GM18499 (cell line): Measurements from ENCODE around the gene IGF2.
"Not testable (repeated sequence)": the region's sequence is repeated elsewhere in the genome, so short reads cannot be mapped to it uniquely, and the experiment has no call there.

Experiments
- ATAC-seq: cut with Tn5 transposase; IDR thresholded peaks from one replicate; pipeline ENCODE4 v1.9.1; 2021; ENCODE audit warnings: moderate number of reproducible peaks; ENCODE audit not compliant: insufficient read depth, unreplicated experiment

Gene IGF2

DNA sequence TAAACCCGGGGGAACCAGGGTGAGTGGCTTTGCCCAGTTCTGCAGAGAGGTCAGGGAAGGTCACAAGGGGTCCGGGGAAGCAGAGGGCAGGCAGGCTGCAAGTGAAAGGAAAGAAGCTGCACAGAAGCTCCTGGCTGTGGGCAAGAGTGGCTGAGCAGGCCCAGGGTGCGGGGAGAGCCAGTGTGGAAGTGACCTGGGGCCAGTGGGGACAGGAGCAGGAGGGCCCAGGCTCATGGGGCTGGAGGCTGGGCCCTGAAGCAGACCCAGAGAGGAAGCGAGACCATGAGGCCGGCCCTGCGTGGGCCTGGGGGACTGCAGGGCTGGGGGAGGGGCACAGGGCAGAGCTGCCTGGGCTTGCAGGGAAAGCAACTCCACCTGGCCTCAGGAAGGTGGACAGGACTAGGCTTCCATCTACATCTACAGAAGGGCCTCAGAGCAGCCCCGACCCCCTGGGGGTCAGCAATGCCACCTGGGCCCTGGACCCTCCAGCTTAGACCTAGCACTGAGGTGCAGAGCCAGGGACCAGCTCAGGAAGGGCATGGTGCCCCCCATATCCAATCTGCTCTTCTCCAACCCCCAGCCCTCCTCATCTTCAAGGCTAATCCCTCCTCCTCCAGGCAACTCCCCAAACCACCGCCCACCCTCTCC is 11.6 kb downstream of the IGF2 start:
- ATAC-seq, result no peak

DNA sequence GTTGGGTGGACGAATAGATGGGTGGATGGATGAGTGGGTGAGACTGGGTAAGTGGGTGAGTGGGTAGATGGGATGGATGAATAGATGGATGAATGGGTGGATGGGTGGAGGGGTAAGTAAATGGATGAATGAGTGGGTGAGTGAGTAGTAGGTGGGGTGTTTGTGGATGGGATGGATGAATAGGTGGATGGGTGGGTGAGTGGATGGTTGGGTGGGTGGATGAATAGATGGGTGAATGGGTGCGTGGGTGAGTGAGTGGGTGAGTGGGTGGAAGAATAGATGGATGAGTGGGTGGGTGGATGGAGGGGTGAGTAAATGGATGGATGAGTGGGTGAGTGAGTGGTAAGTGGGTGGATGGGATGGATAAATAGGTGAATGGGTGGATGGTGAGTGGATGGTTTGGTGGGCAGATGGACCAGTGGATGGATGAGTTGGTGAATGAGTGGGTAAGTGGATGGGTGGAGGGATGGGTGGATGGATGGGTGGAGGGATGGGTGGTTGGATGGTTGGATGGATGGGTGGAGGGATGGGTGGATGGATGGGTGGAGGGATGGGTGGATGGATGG is 12.6 kb downstream of the IGF2 start:
- ATAC-seq, result no peak

DNA sequence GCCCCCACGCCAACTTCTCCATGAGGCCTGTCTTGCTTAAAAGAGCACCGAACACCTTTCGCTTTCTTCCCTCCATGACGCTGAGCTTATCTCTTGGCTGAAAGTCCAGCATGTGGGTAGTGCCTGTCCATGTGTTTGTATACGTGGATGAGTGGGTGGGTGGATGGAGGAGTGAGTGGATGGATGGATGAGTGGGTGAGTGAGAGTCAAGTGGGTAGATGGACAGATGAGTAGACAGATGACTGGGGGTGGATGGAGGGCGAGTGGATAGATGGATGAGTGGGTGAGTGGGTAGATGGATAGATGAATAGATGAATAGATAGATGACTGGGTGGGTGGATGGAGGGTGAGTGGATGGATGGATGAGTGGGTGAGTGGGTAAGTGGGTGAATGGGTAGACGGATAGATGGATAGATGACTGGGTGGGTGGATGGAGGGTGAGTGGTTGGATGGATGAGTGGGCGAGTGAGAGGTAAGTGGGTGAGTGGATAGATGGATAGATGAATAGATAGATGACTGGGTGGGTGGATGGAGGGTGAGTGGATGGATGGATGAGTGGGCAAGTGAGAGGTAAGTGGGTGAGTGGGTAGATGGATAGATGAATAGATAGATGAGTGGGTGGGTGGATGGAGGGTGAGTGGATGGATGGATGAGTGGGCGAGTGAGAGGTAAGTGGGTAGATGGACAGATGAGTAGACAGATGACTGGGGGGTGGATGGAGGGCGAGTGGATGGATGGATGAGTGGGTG is 14.3 kb downstream of the IGF2 start:
- not testable (repeated sequence) for ATAC-seq

DNA sequence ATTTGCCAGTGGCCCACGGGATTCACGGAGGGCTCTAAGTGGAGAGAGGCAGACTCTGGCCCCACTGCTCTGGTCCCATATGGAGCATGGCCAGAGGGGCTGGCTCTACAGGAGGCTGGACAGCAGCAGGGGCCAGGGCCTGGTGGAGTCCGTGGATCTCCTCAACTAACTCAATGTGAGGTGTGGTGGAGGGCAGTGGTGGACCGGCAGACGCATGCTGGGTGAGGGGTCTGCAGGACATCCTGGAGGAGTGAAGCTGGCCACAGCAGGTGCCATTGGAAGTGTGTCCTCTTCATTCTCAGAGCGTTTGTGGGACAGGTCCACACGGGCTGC is 15.6 kb downstream of the IGF2 start:
- no peak for ATAC-seq

DNA sequence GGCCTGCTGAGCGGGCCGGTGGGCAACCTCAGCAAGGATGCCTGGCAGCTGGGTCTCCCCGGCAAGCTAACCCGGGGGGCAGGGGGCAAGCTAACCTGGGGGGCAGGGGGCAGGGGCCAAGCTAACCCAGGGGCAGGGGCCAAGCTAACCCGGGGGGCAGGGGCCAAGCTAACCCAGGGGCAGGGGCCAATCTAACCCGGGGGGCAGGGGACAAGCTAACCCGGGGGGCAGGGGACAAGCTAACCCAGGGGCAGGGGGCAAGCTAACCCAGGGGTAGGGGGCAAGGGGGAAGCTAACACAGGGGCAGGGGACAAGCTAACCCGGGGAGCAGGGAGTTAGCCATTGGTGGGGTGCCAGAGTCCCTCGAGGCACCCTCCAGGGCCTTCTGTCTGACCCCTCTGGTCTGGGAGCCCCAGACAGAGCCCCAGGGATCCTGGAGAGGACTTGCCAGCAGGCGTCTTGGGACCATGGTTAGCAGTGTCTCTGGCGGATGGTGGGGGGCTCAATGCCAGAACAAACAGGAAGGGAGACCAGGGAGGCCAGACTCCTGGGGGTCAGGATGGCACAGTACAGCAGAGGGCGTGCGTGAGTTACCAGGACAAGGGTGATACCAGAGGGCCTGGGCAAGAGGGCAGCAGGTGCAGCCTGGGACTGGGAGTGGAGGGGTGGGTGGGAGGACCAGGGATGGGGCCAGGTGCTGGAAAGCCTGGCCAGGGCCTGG is 16.1 kb downstream of the IGF2 start:
- ATAC-seq, result no peak

DNA sequence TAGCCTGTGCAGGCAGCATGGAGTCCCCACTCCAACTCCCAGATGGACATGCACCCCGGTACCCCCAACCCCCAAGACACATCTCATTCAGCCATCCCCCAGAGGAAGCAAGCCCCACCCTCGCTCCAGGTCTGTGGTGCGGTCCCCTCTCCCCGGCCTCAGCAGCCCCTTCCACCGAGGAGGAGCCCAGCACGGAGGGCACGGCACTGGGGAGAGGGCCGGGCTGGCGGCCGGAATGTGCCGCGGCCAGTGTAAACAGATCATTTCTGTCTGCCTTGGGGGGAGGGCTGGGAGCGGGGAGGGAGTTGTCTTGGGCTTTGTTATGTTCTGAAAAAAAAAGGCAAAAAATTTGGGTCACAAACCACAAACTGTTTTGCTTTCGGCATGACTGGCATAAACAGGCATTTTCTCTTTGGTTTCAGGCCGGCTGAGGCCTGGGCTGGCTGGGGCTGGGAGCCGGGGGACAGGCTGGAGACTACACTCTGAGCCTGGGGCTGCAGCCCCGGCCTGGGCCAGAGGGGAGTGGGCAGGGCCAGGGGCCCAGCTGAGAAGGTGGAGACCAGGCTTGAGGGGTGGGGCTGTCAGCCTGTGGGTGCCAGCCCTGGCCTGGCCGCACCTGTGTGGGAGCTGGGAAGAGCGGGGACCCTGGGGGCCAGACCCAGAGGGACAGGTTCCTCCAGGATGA is 16.8 kb downstream of the IGF2 start:
- ATAC-seq, result no peak

DNA sequence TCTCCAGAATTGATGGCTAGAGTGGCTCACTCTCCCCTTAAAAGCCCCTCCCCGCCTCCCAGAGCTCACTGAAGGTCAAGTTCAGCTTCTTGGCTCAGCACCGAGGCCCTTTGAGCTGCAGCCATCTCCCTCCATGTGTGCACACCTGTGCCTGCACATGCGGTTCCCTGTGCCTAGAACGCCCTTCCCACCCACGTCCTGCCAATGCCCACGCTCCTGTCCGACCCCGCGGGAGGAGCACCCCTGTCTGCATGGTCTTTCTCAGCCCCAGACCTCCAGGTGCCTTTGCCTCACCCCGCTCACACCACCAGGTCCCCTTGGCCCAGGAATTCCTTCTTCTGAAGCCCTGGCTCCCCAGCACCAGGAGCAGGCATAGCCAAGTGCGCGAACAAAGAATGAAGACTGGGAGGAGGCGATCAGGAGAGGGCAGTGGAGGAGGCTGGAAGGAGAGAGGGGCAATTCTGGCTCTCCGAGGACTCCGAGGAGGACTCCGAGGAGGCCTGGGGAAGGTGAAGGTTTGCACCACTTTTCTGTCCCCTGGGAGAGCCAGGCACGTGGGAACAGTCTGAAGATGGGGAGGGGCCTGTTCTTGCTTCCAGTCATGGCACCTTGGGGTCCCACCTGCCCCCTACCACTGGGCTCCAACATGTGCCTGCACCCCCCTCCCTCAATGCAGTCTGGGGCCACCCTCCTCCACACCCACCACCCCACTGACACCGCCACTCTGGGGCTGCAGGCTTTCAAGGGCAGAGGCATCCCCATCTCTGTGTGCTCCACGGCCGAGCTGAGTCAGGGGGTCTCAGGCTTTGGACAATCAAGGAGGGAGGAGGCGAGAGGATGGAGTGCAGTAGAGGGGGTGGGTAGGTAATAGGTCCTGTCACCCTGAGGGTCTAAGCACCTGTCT is 17.7 kb downstream of the IGF2 start:
- no peak for ATAC-seq

DNA sequence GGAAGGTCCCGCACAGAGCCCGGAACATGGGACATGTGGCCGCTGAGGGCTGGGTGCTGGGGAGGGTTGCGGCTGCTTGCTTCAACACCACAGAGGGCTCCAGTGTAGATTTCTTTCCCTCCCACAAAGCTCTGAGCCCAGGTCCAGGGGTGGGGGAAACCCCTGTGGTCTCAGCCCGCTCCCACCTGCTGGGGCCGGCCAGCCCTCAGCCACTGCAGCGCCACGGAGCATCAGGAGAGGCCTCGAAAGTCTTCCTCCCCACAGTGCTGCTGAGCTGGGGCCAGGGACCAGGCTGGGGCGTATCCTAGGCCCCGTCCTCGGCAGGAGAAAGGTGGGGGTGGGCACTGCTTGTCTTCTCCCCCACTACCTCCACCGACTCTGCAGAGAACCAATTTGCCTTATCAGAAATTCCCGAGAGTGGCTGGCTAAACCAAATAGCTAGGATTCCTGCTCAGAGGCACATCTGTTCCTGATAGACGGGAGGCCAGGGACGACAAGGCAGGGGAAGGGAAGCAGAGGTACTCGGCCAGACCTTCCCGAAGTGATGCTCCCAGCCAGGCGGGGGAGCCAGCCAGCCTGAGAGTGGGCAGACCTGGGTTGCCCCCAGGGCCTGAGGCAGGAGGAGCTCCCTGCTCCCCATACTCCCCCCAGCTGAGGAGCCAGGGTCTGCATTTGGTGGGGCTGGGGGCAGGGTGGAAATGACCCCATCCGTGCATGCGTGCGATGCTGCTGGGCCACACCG is 18.7 kb downstream of the IGF2 start:
- ATAC-seq, result no peak

DNA sequence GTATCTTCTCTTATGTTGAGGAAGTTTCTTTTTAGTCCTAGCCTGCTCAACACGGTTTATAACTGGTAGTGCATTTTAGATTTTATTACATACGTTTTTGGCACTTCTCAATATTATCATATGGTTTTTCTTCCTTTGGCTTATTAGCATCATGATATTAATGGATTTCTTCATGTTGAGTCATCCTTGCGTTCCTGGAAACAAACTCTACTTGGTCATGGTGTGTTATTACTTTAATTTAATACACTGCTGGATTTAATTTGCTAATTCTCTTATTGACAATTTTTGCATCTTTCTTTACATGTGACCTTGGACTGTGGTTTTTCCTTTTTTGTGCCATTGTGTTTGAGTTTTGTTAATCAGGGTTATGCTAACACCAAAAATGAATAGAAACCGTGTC is 20.5 kb downstream of the IGF2 start:
- ATAC-seq, result no peak

DNA sequence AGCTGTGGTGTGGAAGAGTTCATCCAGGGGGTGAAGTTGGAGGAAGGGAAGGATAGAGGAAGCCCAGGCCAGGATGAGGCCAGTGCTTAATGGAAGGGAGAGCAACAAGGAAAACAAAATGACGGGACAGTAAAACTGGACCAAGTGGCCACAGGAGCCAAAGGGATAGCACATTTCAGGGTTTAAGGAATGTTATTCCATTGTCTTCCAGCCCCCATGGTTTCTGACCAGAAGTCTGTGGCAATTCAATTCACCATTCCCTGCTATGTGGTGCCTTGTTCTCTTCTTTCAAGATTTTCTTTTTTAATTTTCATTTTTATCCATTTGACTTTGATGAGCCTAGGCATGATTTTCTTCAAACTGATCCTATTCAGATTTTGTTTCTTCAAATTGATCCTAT is 22.5 kb downstream of the IGF2 start:
- no peak for ATAC-seq

DNA sequence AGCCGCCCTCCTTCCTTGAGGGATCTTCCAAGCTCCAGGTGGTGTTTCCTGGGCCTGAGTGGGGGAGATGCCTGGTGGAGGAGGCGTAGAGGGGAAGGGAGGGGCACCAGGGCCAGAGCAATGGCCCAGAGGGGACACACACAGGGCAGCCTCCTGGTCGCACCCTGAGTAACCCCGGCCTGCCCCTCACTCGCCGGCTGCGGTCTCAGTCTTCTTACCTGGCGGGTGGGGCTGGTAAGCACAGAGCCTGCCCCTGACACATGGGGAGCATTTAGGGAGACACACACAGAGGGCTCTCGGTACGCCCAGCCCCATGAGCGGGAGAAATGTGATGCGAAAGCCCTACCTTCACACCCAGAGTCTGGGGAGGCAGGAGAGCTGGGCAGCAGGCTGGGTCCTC is 23.9 kb downstream of the IGF2 start:
- no peak for ATAC-seq

DNA sequence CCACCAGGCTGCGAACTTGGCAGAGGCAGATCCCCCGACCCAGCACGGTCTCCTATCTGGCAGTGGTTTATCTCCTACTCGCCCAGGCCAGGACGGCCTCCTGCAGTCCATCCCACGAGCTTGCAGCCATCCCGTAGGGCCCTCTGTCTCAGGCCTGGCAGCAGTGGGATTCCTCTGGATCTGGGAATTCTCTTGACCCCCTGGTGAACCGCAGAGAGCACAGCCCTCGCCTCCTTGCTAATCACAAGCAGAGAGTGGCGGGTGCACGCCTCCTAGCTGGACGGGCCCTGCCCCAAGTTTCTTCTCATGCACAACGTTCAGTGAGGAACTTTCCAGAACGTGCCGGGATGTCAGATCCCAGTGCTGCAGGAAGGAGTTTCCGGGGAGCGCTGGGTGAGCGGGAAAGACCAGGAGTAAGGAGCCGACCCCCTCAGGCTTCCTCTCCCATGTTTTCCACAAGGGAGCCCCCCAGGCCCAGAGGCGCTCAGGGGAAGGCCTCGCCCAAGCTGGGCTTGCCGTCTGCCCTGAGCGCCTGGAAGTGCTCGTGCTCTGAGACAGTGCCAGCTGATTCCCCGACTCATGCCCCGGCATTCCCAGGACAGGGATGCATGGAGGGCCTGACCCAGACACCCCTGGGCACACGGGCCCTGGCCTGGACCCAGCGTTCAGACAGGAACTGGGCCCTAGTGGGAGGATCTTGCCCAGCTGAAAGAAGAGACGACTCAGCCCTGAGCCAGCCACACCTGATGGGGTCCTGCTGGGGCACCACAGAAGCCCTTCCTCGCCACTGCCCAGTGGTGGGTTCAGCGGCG is 24.6 kb downstream of the IGF2 start:
- ATAC-seq, result no peak

DNA sequence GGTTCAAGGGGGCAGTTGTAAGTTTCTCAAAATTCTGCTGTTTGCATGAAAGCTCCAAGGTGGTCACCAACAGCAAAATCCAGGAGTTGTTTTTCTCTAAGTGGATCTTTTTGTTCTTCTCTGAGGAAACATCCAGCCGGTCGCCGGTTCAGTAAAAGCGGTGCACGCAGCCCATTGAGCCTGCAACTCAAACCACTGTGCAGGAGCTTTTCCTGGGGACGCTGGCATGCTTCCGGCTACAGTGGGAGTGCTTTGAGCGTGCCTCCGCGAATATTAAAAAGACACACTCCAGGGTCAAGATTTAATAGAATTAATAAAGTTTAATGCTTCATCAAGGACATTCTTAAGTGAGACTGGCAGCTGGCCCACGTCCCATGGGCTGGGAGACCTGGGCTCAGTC is 25.4 kb downstream of the IGF2 start:
- no peak for ATAC-seq

DNA sequence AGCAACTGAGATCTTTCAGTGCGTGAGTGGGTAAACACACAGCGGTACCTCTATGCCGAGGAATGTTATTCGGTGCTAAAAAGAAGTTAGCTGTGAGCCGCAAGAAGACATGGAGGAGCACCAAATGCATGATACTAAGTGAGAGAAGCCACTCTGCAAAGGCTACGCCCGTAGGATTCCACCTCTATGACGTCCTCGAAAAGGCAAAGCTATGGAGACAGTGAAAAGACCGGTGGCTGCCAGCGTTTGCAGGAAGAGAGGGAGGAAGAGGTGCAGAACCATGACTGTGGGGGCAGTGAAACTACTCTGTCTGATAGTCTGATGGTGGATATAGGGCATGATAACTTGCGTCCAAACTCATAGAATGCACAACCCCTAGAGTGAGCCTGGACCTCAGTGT is 28.7 kb downstream of the IGF2 start:
- no peak for ATAC-seq

DNA sequence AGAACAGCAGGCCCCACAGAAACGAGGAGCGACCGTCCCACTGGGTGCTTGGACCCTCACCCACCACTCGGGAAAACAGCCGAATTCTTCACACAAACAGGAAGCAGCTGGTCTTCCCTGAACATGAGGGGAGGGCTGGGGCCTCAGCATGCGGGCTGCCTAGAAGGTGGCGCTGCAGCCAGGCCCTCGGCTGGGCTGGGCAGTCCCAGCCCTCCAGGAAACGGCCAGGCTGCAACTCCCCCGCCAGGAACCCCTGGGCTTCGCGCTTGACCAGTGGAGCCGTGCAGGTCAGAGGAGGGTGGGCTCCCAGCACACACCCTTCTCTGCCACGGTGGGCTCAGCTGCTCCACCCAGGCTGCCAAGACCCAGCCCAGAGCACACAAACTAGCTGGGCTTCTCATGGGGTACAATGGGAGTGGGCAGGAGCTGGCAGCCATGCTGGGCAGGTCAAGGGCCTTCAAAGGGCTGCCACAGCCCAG is 29.6 kb downstream of the IGF2 start:
- no peak for ATAC-seq

DNA sequence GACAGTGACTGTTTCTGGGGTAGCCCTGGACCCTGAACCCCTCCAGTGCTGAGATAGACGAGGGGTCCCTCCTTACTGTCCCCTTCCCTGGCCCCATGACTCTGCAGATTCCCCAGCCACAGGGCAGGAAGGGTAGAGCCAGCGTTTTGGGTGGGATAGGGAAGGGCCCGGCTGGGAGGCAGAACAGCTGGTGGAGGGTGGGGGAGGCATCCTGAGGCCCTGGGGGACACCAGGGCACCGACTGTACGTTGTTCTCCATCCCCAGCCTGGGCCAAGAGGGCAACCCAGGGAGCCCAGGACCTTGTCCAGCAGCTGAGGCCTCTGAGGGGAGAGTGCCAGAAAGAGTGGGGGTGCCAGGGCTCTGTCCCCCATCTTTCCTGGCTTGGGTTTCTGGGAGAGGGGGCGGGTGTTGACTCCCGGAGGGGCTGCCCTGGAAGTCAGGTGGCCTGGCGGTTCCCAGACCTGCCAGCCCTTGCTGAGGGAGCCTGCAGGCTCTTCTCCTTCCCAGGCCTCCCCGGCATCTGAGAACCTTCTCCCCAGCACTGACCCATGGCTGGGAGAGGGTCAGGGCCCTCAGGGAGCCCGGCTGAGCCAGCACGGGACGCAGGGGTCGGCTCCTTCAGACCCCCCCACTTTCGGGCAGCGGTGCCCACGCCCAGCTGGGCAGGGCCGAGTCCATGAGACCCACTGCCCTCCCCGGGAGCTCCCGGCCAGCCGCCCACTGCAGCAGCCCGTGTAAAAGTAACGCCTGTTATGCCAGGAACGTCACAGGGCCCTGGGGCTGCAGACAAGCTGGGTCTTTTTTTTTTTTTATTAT is 30.3 kb downstream of the IGF2 start:
- no peak for ATAC-seq

DNA sequence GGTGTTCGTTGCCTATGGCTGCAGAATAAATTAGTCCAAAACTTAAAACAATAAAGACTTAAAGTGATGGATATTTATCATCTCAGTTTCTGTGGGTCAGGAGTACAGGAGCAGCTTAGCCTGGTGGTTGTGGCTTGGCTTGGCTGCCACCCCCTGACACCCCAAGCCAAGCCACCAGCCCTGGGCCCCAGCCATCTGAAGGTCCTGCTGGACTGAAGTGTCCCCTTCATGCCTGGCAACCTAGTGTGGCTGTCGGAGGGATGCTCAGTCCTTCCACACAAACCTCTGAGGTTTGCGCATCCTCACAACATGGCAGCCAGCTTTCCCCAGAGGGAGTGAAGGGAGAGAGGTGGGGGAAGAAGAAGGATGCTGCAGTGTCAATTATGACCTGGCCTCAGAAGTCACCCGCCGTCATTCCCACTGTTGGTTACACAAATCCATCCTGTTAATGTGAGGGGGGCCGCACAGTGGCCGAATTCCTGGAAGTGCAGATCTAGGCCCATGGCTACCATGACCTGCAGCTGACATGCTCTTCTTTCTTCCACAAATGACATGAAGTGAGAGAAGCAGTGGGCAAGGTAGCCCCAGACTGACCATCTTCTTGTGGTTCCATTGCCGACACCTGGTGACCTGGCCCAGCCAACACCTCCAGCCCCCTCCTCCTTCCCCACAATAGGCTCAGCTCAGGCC is 31.1 kb downstream of the IGF2 start:
- no peak for ATAC-seq
